Keratinocyte (primary cell): ENCODE data around the gene MIA3. TPM values are rescaled to one million over a fixed set of nuclear protein-coding genes. Genes with fewer than 3 reads are reported as not detected.

ENCODE experiments used
- DNase-seq: peaks from one replicate; pipeline ENCODE4 v3.0.0-alpha.2; 2011; ENCODE audit warnings: low read depth, missing footprints, low spot score
- FAIRE-seq: peaks from 2 replicates; lab custom pipeline; 2011; peaks lifted over from hg19 to GRCh38; lab: Jason Lieb, UNC
- H2AFZ ChIP-seq: 2 replicates; pipeline ENCODE4 v1.6.0; 2012; ENCODE audit warnings: low read length, control low read depth, inconsistent platforms; ENCODE audit not compliant: control insufficient read depth
- H3K27ac ChIP-seq: 2 replicates; pipeline ENCODE4 v1.5.1; 2011; ENCODE audit warnings: low read length; ENCODE audit not compliant: control insufficient read depth, insufficient read depth
- H3K27me3 ChIP-seq: 3 replicates; pipeline ENCODE4 v1.6.0; 2011; ENCODE audit warnings: low read length; ENCODE audit not compliant: control insufficient read depth, insufficient read depth; ENCODE audit errors: extremely low read depth
- H3K36me3 ChIP-seq, 2 experiments: 2 replicates in 1 of 2; 3 replicates in 1 of 2; pipeline ENCODE4 v1.5.1; 2011; ENCODE audit warnings: low read length in 2 of 2, mild to moderate bottlenecking in 1 of 2; ENCODE audit not compliant: control insufficient read depth in 2 of 2, insufficient read depth in 2 of 2; ENCODE audit errors: extremely low read depth in 1 of 2
- H3K4me1 ChIP-seq: 3 replicates; pipeline ENCODE4 v1.5.1; 2011; ENCODE audit warnings: low read length; ENCODE audit not compliant: control insufficient read depth, insufficient read depth; ENCODE audit errors: extremely low read depth
- H3K4me2 ChIP-seq: 3 replicates; pipeline ENCODE4 v1.6.0; 2011; ENCODE audit warnings: low read depth, low read length; ENCODE audit not compliant: control insufficient read depth, insufficient read depth; ENCODE audit errors: extremely low read depth
- H3K4me3 ChIP-seq, 3 experiments: fragments of 200-600 bp in 1 of 3; sonication (generic) in 1 of 3; 2 replicates in 2 of 3; 3 replicates in 1 of 3; pipeline ENCODE4 v1.5.1; 2011 to 2016; ENCODE audit warnings: low read length in 3 of 3, mild to moderate bottlenecking in 3 of 3, control low read depth in 2 of 3, inconsistent platforms in 1 of 3, low read depth in 1 of 3, mixed read lengths in 1 of 3, mixed run types in 1 of 3, moderate library complexity in 1 of 3; ENCODE audit not compliant: control insufficient read depth in 2 of 3, insufficient read depth in 2 of 3; ENCODE audit errors: extremely low read depth in 1 of 3
- H3K79me2 ChIP-seq: 2 replicates; pipeline ENCODE4 v1.6.0; 2012; ENCODE audit warnings: low read length; ENCODE audit not compliant: control insufficient read depth, insufficient read depth
- H3K9ac ChIP-seq: 3 replicates; pipeline ENCODE4 v1.6.0; 2011; ENCODE audit warnings: low read length; ENCODE audit not compliant: control insufficient read depth, insufficient read depth; ENCODE audit errors: extremely low read depth
- H3K9me1 ChIP-seq: 3 replicates; pipeline ENCODE4 v1.6.0; 2011; ENCODE audit warnings: low read length; ENCODE audit not compliant: control insufficient read depth, insufficient read depth; ENCODE audit errors: extremely low read depth
- H3K9me3 ChIP-seq: 2 replicates; pipeline ENCODE4 v1.5.1; 2012; ENCODE audit warnings: low read depth, low read length; ENCODE audit not compliant: control insufficient read depth
- H4K20me1 ChIP-seq: 3 replicates; pipeline ENCODE4 v1.6.0; 2011; ENCODE audit warnings: low read length; ENCODE audit not compliant: control insufficient read depth, insufficient read depth; ENCODE audit errors: extremely low read depth
- EZH2 ChIP-seq: IDR thresholded peaks from one replicate; pipeline ENCODE4 v1.6.1; 2012; ENCODE audit warnings: inconsistent platforms, mild to moderate bottlenecking, low read length, moderate library complexity
- dilution Hi-C: fragments of 300-500 bp; cut with MboI; formaldehyde crosslinking; loops from one replicate; pipeline ENCODE4 v1.7.0; 2020; ENCODE audit warnings: low sequenced_read_pairs; ENCODE audit not compliant: extremely low pct_ligation_motif_present
- polyA plus RNA-seq, 5 experiments: library from polyadenylated mRNA; depleted of rRNA in 3 of 5; stranded (reverse) in 3 of 5; stranded (forward) in 1 of 5; unstranded in 1 of 5; fragments of >200 nt; gene quantifications; 1 replicate in 1 of 5; 2 replicates in 3 of 5; 3 replicates in 1 of 5; pipeline versions ENCODE4 v1.2.1 to v1.2.3, GENCODE V29; 2011 to 2012; ENCODE audit warnings: missing spikeins in 2 of 5, low read depth in 1 of 5, low replicate concordance in 1 of 5
- TF ChIP-seq, protein P1 (sequence below), 3 experiments: IDR thresholded peaks in 1 of 3; conservative IDR thresholded peaks in 1 of 3; optimal IDR thresholded peaks in 1 of 3; 2 replicates in 2 of 3; 3 replicates in 1 of 3; pipeline versions ENCODE3 to v1.5.1; 2011; ENCODE audit warnings: low read length in 3 of 3, mild to moderate bottlenecking in 3 of 3, moderate library complexity in 2 of 3, control low read depth in 1 of 3, inconsistent platforms in 1 of 3; ENCODE audit not compliant: insufficient read depth in 2 of 3; ENCODE audit errors: extremely low read depth in 1 of 3

MIA3 gene
- polyA plus RNA-seq, 1 donor (not counting 4 experiments of a cell fraction or from before 2014, with no cell fraction given), result 29.4 TPM

DNA sequence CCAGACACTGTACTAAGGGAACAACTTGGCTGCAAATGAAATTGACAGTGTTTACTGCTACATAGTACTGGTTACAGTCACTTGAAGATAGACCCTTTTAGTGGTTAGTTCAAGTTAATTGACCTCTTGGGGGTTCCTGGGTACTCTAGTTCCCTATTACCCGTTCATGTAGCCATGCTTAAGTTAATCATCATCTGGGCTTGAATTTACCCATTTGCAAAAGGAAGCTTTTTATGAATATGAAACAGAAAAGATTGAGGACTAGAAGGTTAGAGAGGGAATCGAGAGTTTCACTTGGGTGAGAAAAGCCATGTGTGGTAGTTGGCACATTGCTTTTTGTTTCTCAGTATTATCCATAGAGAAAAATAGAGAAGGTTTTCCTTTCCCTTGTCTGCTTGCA is 2.7 kb downstream of the MIA3 start:
- no peak overlapping the region for H3K27ac ChIP-seq
- H3K4me2 ChIP-seq, result no peak overlapping the region
- dilution Hi-C loops, result no loop called here
- H3K36me3 ChIP-seq, result peaks cover 0 to 3% of the 10 kb centered on the region in 2 experiments
- H3K4me3 ChIP-seq, result no peak overlapping the region
- no peaks in the 10 kb centered on the region for H4K20me1 ChIP-seq
- DNase-seq (no peak), FAIRE-seq (no peak)
- no peaks in the 10 kb centered on the region for H3K9me1 ChIP-seq
- no peak overlapping the region for H2AFZ ChIP-seq
- H3K9ac ChIP-seq, result no peak overlapping the region
- no peaks in the 10 kb centered on the region for H3K9me3 ChIP-seq
- H3K79me2 ChIP-seq, result peaks cover 10% of the 10 kb centered on the region
- TF ChIP-seq, protein P1, sequence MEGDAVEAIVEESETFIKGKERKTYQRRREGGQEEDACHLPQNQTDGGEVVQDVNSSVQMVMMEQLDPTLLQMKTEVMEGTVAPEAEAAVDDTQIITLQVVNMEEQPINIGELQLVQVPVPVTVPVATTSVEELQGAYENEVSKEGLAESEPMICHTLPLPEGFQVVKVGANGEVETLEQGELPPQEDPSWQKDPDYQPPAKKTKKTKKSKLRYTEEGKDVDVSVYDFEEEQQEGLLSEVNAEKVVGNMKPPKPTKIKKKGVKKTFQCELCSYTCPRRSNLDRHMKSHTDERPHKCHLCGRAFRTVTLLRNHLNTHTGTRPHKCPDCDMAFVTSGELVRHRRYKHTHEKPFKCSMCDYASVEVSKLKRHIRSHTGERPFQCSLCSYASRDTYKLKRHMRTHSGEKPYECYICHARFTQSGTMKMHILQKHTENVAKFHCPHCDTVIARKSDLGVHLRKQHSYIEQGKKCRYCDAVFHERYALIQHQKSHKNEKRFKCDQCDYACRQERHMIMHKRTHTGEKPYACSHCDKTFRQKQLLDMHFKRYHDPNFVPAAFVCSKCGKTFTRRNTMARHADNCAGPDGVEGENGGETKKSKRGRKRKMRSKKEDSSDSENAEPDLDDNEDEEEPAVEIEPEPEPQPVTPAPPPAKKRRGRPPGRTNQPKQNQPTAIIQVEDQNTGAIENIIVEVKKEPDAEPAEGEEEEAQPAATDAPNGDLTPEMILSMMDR (optimal IDR thresholded peaks at IDR 0.05 in 1 of 3, IDR thresholded peaks at IDR 0.05 in 1 of 3, conservative IDR thresholded peaks at IDR 0.05 in 1 of 3; ENCODE audit: extremely low read depth in 1 of 3, insufficient read depth in 2 of 3, low read length in 3 of 3), result no peak
- no peak for TF ChIP-seq EZH2
- H3K4me1 ChIP-seq, result peaks cover 8% of the 10 kb centered on the region
- H3K27me3 ChIP-seq, result no peaks in the 10 kb centered on the region

GRCh38 chr1:222622765-222623164 is 4.9 kb downstream of the MIA3 start:
- Histone ChIP-seq H3K4me1 (peaks cover 8% of the 10 kb centered on the region), H3K9ac (no peak overlapping the region), H3K27ac (no peak overlapping the region), H3K36me3 (peaks cover 4 to 5% of the 10 kb centered on the region in 2 experiments), H2AFZ (no peak overlapping the region), H3K9me3 (no peaks in the 10 kb centered on the region), H3K9me1 (no peaks in the 10 kb centered on the region), H3K4me2 (no peak overlapping the region), H3K79me2 (peaks cover 10% of the 10 kb centered on the region), H4K20me1 (no peaks in the 10 kb centered on the region), H3K4me3 (no peak overlapping the region), H3K27me3 (no peaks in the 10 kb centered on the region)
- dilution Hi-C loops, result no loop called here
- DNase-seq, result no peak
- TF ChIP-seq EZH2, result no peak
- TF ChIP-seq, protein P1 (optimal IDR thresholded peaks at IDR 0.05 in 1 of 3, IDR thresholded peaks at IDR 0.05 in 1 of 3, conservative IDR thresholded peaks at IDR 0.05 in 1 of 3; ENCODE audit: extremely low read depth in 1 of 3, insufficient read depth in 2 of 3, low read length in 3 of 3), result no peak
- FAIRE-seq, result no peak
